ENCODE measurements around the gene ZCCHC24.
A peak's percentile ranks its signal among the peaks of the same experiment; 100 is the strongest.

Gene ZCCHC24

GRCh38 chr10:79383974-79384606 lies 61.3 kb downstream of the ZCCHC24 start:
- no peak for DNase-seq (ENCODE audit: low read depth in 2 of 2)

DNA sequence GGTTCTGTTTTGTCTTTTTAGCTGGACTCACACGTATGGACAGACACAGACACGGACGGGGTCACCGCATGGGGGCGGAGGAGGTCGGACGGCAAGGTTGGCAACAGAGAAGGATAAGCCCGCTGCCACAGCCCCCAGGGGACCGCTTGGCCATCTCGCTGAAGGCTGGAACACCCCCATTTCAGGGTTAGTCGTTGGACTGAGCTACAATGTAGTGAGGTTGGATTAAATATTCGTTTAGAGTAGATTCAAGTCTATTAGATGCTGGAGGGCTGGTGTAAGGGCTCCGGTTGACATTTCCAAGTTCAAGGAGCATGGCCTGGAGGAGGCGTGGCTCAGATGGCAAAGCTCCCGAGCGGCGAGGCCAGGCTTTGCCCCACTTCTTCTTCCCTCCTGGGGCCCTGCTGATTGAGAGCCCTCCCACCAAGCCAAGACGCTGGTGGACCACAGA lies 62.9 kb downstream of the ZCCHC24 start:
- no peak for DNase-seq (ENCODE audit: low read depth in 2 of 2)

- DNase-seq (ENCODE audit: low read depth in 2 of 2) = no peak
These were observed 63.6 kb downstream of the ZCCHC24 start for GRCh38 chr10:79381804-79382221.

GRCh38 chr10:79380946-79381721 lies 64.3 kb downstream of the ZCCHC24 start:
- DNase-seq (ENCODE audit: low read depth in 2 of 2) = no peak

DNA sequence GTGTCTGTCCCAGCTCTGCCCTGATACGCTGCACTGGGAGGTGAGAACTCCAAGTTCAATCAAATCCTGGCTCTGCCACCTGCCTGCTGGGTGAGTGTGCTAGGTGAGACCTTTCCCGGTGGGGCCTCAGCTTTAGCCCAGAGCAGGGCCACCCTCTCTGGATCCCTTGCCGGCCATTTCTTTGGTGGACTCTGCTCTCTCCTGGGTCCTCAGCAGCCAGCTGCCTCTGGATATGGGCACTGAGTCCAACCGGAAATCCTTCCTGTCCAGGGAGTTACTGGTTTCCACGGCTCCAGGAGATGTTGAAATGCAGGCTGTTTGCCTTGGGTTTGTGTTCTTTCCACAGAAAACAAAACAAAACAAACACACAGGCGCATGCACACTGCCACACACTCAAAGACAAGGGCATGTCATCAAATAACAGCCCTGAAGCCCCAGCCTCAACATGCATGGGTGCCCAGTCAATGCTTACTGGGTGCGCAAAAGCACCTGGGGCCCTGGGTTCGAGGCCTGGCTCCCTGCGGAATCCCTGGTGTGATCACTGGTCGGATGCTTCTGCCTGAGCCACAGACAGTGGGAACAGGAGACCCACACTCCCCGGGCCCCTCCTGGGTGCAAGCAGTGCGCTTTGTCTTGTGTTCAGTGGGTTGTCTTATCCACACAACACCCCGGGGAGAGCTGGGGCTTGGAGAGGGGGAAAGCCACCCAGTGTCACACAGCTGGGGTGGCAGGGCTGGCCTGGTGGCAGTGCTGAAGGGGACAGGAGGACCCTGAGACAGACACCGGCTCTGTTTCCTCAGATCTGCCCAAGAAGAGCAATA lies 65.1 kb downstream of the ZCCHC24 start:
- DNase-seq (ENCODE audit: low read depth in 2 of 2) = no peak

DNA sequence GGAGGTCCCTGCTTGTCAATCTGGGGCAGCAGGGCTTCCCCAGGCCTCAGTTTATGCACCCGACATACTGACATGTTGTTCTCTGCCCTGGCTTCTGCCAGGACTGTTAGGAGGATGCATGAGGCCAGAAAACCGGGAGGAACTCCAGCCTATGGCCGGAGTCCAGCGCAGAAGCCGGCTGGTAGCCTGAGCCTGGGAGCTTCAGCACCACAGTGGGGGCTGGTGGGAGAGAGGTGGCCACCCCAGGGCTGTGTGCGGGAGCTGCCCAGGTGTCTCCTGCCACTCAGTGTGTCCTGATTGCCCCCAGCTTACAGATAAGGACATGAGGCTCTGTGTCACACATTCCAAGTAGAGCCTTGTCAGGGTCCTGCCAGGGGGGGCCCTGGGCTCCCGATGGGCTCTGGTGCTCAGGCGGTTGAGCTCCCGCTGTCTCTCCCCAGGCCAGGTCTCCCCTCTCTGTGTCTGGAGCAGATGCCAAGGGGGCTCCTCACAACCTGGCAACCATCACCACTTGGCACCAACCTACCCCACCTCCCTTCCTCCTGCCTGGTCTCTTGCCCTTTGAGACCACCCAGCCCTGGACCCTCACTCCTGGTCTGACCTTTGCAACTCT lies 65.8 kb downstream of the ZCCHC24 start:
- no peak for DNase-seq (ENCODE audit: low read depth in 2 of 2)

DNA sequence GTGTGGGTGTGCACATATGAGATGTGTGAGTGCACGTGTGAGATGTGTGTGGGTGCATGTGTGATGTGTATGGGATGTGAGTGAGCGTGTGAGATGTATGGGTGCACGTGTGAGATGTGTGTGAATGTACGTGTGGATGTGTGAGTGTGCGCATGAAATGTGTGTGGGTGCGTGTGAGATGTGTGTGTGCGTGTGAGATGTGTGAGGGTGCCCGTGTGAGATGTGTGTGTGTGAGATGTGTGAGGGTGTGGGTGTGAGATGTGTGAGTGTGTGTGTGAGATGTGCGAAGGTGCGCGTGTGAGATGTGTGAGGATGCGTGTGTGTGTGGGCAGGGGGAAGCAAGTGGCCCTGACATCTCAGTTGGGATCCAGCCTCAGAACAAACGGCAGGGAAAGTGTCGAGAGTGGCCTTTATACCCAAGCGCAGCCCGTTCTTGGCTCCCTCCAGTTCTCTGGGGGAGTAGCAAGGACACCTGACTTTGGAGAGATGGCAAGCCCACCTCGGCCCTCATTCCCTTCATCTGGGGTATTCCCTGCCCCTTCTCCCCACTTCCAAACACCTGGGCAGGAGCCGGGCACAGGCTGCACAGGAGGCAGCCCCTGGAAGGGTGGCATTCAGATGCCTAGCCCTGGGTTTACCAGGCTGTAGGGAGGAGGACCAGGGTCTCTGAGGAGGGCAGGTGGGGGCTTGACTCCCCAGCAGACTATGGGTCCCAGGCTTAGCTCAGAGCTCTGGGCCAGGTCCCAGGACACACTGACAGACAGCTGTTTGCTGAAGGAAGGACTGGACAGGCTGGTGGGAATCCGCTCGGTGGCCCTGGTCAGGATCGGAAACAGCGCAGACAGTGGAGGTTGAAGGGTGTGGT lies 66.5 kb downstream of the ZCCHC24 start:
- no peak for DNase-seq (ENCODE audit: low read depth in 2 of 2)

GRCh38 chr10:79378383-79378646 lies 67.1 kb downstream of the ZCCHC24 start:
- DNase-seq (ENCODE audit: low read depth in 2 of 2) = no peak

- DNase-seq (ENCODE audit: low read depth in 2 of 2) = no peak
These were observed 67.7 kb downstream of the ZCCHC24 start for GRCh38 chr10:79377557-79378382.

DNA sequence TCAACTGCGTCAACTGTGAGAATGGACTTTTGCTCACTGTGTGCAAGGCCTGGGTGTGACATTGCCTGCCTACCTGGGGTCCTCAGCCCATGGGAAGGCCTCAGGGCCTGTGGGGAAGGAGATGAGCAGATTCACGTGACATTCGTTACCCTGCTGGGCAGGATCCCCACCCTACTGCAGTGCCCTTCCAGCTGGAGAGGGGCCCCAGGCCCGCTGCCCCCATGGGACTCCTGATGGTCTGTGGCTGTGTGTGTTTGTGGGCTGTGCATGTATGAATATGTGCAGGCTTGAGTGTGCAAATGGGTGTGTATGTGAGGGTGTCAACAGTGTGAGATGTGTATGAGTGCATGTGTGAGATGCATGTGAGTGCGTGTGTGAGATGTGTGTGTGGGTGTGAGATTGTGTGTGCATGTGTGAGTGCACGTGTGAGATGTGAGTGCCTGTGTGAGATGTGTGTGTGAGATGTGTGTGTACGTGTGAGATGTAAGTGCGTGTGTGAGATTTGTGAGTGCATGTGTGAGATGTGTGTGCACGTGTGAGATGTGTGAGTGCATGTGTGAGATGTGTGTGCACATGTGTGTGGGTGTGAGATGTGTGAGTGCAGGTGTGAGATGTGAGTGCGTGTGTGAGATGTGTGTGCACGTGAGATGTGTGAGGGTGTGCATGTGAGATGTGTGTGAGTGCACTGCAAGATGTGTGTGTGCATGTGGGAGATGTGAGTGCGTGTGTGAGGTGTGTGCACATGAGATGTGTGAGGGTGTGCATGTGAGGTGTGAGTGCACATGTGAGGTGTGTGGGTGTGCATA lies 68.5 kb downstream of the ZCCHC24 start:
- DNase-seq (ENCODE audit: low read depth in 2 of 2) = no peak

DNA sequence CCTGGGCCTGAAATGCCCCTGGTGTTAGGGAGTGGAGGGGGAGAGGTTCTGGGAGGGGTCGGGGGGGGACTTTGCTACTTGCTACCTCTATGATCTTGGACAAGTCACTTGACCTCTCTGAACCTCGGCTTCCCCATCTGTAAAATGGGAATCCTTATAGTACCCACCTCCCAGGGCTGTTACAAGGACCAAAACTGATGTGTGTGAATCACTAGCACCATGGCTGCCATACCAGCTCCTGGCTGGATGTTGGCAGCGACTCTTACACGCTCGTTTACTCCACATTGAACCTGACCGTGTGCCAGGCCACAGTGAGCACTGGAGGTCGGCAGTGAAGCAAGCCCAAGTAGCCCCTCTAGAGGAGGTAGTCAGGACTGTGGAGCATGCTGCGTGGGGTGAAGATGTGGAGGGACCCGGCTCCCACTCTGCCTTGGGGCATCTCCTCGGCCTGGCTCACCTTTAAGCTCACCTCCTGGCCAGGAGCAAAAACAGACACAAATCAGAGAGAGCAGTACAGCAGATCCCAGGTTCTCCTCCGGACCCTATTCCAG lies 69.3 kb downstream of the ZCCHC24 start:
- no peak for DNase-seq (ENCODE audit: low read depth in 2 of 2)

DNA sequence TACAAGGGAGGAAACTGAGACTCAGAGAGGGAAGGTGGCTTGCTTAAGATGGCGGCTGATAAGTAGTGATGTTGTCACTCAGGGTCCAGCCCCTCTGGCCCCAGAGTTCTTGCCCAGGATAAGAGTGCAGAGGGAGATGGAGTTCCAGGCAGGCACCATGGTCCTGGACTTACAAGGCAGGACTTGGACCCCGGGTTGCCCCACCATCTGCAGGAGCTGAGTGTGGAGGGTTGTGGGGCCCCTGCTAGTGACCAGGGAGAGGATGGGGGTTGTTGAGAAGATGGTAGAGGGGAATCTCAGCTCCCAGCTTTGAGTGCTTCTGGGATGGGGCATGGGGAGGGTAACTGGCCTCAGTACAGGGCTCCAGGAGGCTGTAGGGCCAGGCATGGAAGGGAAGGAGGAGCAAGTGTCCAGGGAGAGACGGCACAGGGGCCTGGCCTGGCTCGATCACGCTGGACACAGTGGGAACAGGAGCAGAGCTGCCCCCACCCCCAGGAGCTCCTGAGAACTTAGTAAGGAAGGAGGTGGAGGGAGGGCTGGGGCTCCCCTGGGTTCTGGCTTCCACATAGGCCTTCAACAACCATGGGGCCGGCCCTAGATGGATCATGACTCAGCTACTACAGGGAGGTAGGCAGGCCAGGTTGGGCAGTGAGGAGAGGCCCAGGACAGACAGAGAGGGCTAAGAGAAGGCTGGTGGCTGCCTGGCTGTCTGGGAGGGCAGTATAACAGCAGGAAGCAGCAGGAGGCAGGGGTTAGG lies 69.9 kb downstream of the ZCCHC24 start:
- DNase-seq (ENCODE audit: low read depth in 2 of 2) = no peak

DNA sequence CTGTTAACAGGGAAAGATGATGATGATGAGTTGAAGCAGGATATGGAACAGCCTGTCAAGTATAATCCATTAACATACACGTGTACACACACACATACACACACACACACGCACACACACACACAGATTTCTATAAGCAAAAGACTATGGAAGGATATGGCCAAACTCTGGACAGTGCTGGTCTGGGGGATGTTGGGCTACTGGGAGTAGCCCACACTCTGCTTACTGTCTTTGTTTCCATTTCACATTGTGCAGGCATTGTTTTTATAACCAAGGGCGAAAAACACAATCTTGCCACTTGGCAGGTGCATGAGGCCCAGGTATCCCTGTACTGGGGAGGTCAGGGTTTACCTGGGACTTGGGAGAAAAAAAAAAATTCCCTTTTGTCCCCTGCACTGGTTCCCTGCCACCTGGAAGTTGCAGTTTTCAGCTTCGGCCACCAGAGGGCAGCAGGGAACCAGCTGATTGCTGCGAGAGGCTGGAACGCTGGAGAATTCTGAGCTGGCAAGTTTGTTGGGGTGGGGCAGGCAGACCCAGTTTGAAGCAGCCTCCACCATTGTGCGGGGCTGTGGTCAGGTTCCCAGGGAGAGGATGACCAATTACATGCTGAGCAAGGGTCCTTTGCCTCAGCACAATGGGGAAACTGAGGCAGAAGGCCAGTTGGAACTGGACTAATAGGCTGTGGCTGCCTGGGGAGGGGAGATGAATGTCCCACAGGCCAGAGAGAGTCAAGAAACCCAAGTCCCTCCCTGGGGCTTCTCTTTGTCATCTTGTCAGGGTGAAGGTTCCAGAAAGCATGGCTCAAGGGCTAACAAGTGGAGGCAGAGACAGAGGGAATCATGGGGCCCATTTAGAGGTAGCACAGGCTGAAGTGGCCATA lies 70.9 kb downstream of the ZCCHC24 start:
- peak; percentile 35 to 65 for DNase-seq (ENCODE audit: low read depth in 2 of 2)

- no peak for DNase-seq (ENCODE audit: low read depth in 2 of 2)
These were observed 72.6 kb downstream of the ZCCHC24 start for GRCh38 chr10:79372871-79373270.

DNA sequence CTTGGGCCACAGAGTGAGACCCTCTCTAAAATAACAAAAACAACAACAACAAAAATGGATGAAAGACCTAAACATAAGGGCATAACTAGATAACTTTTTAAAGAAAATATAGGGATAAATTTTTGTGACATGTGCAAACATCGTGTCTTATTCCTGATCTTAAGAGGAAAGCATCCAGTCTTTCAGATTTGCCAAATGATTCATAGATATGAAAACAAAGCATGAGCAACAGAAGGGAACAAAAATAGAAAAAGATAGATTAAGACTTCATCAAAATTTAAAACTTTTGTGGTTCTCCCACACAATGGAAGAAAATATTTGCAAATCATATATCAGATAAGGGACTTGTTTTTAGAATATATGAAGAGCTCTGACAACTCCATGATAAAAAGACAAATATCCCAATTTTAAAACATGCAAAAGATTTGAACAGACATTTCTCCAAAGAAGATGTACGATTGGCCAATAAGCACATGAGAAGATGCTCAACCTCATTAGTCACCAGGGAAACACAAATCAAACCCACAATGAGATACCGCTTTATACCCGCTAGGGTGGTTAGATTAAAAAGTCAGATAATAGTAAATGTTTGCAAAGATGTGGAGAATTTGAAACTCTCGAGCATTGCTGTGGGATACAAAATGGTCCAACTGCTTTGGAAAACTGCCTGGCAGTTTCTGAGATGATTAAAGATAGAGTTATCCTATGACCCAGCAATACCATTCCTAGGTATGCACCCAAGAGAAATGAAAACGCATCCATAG lies 77.8 kb downstream of the ZCCHC24 start:
- no peak for DNase-seq (ENCODE audit: low read depth in 2 of 2)

DNA sequence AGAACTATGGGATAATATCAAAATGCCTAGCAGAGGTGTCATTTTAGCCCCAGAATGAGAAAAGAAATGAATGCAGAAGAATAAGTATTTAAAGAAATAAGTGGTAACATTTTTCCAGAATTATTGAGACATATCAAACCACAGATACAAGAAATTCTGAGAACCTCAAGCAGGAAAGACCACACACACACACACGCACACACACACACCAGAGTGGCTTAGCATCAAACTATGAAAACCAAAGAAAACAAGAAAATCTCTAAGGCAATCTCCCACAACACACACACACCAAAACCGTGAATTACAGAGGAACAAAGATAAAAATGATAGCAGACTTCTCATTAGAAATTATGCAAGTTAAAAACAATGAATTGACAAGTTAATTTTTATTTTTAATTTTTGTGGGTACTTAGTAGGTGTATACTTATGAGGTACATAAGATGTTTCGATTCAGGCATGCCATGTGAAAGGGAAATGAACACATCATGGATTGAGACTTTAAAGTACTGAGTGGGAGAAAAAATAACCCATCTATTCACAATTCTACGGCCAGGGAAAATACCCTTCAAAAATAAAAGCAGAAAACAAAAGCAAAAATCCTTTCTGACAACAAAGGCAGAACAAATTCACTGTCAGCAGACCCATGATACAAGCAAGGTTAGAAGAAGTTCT lies 83.6 kb downstream of the ZCCHC24 start:
- no peak for DNase-seq (ENCODE audit: low read depth in 2 of 2)
